Measurements from ENCODE around the gene FBXO17. TPM values are rescaled to one million over a fixed set of nuclear protein-coding genes. Genes with fewer than 3 reads are reported as not detected.

Gene FBXO17
- total and polyA plus RNA-seq, 12 donors: 4.1 to 18.7 (median 9.4) TPM

DNA sequence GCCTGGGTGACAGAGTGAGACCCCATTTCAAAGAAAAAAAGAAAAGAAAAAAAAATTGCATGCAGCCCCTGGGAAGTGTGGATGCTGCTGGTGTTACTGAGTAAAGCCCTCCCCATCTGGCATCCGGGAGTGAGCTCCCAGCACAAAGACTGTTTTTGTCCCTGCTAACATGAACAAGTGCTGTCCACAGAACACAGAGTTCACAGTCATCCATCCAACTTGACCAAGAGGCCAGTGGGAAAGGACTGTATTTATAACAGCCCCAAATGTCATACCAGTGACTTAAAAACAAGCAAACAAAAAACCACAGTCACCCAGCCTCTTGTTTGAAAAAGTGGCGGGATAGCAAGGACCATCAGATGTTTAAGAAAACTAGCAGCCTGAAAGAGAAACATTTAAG, 10.8 kb downstream of the FBXO17 start:
- H3K27ac ChIP-seq: no peak overlapping the region
- no peaks in the 10 kb centered on the region for H3K9me3 ChIP-seq (replicated peaks in 1 of 3)
- WGBS, 4 donors: 86 to 92% (median 90%) methylated on average over 2 of the region's 2 CpGs
- H3K4me3 ChIP-seq: no peak overlapping the region
- H3K27me3 ChIP-seq: no peaks in the 10 kb centered on the region
- intact Hi-C loops (cut with DNase I): no loop called here
- no peaks in the 10 kb centered on the region for H3K36me3 ChIP-seq (replicated peaks in 1 of 2)
- DNase-seq: no peak
- no peaks in the 10 kb centered on the region for H3K4me1 ChIP-seq (replicated peaks in 1 of 2)
- no peak for TF ChIP-seq POLR2A (IDR thresholded peaks at IDR 0.05)
- TF ChIP-seq, protein P1, sequence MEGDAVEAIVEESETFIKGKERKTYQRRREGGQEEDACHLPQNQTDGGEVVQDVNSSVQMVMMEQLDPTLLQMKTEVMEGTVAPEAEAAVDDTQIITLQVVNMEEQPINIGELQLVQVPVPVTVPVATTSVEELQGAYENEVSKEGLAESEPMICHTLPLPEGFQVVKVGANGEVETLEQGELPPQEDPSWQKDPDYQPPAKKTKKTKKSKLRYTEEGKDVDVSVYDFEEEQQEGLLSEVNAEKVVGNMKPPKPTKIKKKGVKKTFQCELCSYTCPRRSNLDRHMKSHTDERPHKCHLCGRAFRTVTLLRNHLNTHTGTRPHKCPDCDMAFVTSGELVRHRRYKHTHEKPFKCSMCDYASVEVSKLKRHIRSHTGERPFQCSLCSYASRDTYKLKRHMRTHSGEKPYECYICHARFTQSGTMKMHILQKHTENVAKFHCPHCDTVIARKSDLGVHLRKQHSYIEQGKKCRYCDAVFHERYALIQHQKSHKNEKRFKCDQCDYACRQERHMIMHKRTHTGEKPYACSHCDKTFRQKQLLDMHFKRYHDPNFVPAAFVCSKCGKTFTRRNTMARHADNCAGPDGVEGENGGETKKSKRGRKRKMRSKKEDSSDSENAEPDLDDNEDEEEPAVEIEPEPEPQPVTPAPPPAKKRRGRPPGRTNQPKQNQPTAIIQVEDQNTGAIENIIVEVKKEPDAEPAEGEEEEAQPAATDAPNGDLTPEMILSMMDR (IDR thresholded peaks at IDR 0.05): no peak

DNA sequence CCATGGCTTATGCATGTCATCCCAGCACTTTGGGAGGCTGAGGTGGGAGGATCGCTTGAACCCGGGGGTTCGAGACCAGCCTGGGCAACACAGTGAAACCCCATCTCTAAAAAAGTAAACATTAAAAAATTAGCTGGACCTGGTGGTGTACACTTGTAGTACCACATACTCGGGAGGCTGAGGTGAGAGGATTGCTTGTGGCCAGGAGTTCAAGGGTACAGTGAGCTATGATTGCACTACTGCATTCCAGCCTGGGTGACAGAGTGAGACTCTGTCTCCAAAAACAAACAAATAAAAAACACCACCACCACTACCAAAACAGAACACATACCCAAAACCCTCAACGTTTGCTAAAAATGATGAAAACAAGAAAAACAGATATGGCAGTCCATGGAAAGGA, 15.9 kb downstream of the FBXO17 start:
- H3K27ac ChIP-seq: no peak overlapping the region
- no peaks in the 10 kb centered on the region for H3K27me3 ChIP-seq
- H3K9me3 ChIP-seq (replicated peaks in 1 of 3): no peaks in the 10 kb centered on the region
- intact Hi-C loops (cut with DNase I): loop anchor here in 1 of 2 donors (10.0 kb wide), 1 partner anchor 445 kb away; no protein-coding TSS in a partner anchor
- no peaks in the 10 kb centered on the region for H3K4me1 ChIP-seq (replicated peaks in 1 of 2)
- TF ChIP-seq POLR2A (IDR thresholded peaks at IDR 0.05): no peak
- TF ChIP-seq, protein P1 (IDR thresholded peaks at IDR 0.05): no peak
- H3K4me3 ChIP-seq: no peak overlapping the region
- DNase-seq: no peak
- WGBS, 4 donors: 82 to 89% (median 87%) methylated on average over 5 of the region's 5 CpGs
- H3K36me3 ChIP-seq (replicated peaks in 1 of 2): no peaks in the 10 kb centered on the region

DNA sequence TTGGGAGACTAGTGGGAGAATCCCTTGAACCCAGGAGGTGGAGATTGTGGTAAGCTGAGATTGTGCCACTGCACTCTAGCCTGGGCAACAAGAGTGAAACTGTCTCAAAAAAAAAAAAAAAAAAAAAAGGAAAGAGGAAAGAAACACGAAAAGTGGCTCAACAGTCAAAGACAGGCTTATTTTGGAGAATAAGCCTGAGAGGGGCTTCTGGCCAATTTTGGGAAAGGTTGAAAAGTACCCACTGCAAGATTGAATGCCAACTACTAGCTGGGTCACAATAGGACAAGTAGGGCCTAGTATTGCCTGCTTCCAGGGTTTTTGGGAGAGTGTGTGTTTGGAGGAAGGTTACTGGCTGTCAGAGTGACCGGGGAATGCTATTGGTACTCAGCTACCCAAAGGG, 17.2 kb downstream of the FBXO17 start:
- TF ChIP-seq POLR2A (IDR thresholded peaks at IDR 0.05): no peak
- TF ChIP-seq, protein P1 (IDR thresholded peaks at IDR 0.05): no peak
- intact Hi-C loops (cut with DNase I): loop anchor here in 1 of 2 donors (10.0 kb wide), 1 partner anchor 444 kb away; no protein-coding TSS in a partner anchor

DNA sequence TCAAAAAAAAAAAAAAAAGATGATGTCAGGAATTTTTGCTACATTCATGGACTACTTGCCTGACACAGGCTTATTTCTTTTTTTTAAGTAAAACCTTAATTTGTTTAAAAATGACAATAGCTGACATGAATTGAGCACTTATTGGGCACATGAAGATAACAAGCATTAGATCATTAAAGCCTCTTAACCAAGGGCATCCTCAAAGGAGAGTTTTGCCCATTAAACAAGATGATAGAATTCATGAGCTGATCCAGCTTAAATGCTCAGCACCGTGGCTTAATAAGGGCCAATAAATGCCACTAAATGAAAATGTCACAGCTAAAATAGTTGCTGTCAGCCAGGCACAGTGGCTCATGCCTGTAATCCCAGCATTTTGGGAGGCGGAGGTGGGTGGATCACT, 19.3 kb downstream of the FBXO17 start:
- intact Hi-C loops (cut with DNase I): loop anchor here in 1 of 2 donors (10.0 kb wide), 1 partner anchor 441 kb away; no protein-coding TSS in a partner anchor
- no peaks in the 10 kb centered on the region for H3K4me1 ChIP-seq (replicated peaks in 1 of 2)
- H3K4me3 ChIP-seq: no peak overlapping the region
- no peaks in the 10 kb centered on the region for H3K36me3 ChIP-seq (replicated peaks in 1 of 2)
- DNase-seq: no peak
- no peak overlapping the region for H3K27ac ChIP-seq
- WGBS, 4 donors: 80 to 94% (median 88%) methylated on average over 2 of the region's 2 CpGs
- no peaks in the 10 kb centered on the region for H3K9me3 ChIP-seq (replicated peaks in 1 of 3)
- no peaks in the 10 kb centered on the region for H3K27me3 ChIP-seq
- TF ChIP-seq POLR2A (IDR thresholded peaks at IDR 0.05): no peak
- TF ChIP-seq, protein P1 (IDR thresholded peaks at IDR 0.05): no peak

More for the DNA sequence above, 17.2 kb downstream of the FBXO17 start:
- Histone ChIP-seq H3K27ac (no peak overlapping the region), H3K4me3 (no peak overlapping the region), H3K9me3 (replicated peaks in 1 of 3) (no peaks in the 10 kb centered on the region), H3K27me3 (no peaks in the 10 kb centered on the region), H3K4me1 (replicated peaks in 1 of 2) (no peaks in the 10 kb centered on the region), H3K36me3 (replicated peaks in 1 of 2) (no peaks in the 10 kb centered on the region)
- WGBS, 4 donors: 78 to 87% (median 86%) methylated on average over 2 of the region's 2 CpGs
- no peak for DNase-seq

Measured in adrenal gland (tissue), 12 donors.